ENCODE results near the gene MMS19.
"Not testable (repeated sequence)": the region's sequence is repeated elsewhere in the genome, so short reads cannot be mapped to it uniquely, and the experiment has no call there.

MMS19 gene

GRCh38 chr10:97499561-97500296, 1.5 kb upstream of the MMS19 start:
- DNase-seq = no peak

DNA sequence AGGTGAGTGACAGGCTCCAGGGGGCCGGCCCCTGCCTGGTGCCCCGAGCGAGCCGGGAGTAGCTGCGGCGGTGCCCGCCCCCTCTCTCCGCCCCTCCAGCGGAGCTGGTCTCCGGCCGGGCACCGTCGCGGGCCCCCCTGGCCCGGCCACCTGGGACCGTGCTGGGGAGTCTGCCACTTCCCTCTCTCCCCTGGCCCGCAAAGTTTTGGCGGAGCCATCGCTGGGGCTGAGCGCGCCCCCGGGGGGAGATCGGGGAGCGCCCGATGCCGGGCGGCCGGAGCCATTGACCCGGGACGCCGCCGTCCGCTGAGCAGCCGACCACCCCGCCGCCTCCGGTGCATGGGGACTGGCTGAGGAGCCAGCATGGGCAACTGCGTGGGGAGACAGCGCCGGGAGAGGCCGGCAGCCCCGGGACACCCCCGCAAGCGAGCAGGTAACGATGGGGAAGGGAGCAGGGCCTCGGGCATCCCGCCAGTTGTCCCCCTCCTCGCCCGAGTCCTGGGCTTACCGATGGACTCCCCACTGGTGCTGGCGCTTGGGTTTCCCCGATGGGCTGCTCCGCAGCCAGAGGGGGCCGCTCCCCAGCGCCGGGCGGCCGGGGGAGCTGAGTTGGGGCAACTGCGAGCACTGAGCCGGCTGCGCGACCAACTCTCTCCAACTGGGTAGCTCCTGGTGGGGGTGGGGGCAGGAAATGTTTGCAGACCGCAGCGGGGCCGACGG, 779 bp upstream of the MMS19 start, which contains the start of gene UBTD1:
Gene UBTD1, plus strand, starts transcription at position 84 of the 720 bp plus-strand sequence. Its CDS starts 280 bp downstream, at position 364.
- DNase-seq = peak; percentile 15 to 22

GRCh38 chr10:97497572-97498075, 598 bp downstream of the MMS19 start:
- DNase-seq = peak; percentile 56 to 70

GRCh38 chr10:97494863-97495506, 3.2 kb downstream of the MMS19 start:
- peak; percentile 15 to 16 for DNase-seq

- no peak for DNase-seq
Measured at GRCh38 chr10:97494151-97494550, 4.1 kb downstream of the MMS19 start.

- DNase-seq = no peak
Measured at GRCh38 chr10:97490592-97490991, 7.6 kb downstream of the MMS19 start.

DNA sequence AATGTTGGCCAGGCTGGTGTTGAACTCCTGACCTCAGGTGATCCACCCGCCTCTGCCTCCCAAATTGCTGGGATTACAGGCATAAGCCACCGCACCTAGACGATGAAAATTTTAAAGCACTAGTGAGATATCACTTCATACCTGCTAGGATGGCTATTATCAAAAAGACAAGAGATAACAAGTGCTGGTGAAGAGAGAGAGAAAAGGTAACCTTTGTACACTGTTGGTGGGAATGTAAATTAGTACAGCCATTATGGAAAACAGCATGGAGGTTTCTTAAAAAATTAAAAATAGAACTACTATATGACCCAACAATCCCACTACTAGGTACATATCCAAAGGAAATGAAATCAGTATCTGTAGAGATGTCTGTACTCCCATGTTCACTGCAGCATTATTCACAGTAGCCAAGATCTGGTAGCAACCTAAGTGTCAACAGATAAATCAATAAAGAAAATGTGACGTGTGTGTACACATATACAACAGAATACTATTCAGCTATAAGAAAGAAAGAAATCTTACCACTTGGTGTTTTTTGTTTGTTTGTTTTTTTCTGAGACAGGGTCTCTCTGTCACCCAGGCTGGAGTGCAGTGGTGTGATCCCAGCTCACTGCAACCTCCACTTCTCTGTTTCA, 12.5 kb downstream of the MMS19 start:
- DNase-seq = no peak

DNA sequence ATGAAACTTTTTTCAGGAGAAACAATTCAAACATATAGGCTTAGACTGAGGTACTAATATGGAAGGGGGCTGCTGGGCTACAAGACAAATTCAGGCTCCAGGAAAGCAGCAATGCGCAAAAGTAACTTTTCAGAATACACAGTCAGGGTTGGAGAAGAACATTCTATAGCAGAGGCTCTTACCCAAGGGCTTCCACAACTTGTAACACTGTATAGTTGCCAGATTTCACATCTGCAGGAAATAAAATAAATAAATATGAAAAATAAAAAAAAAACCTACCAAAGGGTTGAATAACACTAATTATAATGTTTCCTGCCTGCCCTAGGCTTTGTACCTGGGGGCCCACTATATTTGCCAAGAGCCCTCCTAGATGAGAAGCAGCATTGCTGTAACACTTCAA, 14.3 kb downstream of the MMS19 start:
- no peak for DNase-seq

GRCh38 chr10:97483506-97483905, 14.7 kb downstream of the MMS19 start:
- DNase-seq = no peak

DNA sequence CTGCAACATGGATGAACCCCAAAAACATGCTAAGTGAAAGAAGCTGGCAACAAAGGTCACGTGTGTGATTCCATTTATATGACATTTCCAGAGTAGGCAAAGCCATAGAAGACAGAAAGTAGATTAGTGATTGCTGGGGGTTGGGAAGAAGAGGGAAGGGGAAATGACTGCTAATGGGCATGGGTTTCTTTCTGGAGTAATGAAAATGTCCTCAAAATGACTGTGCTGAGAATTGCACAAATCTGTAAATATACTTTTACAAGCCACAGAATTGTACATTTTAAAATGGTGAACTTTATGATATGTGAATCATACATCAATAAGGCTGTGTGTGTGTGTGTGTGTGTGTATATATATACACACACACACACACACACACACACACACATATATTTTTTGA, 15.8 kb downstream of the MMS19 start:
- no peak for DNase-seq

GRCh38 chr10:97481071-97481470, 17.2 kb downstream of the MMS19 start:
- no peak for DNase-seq

DNA sequence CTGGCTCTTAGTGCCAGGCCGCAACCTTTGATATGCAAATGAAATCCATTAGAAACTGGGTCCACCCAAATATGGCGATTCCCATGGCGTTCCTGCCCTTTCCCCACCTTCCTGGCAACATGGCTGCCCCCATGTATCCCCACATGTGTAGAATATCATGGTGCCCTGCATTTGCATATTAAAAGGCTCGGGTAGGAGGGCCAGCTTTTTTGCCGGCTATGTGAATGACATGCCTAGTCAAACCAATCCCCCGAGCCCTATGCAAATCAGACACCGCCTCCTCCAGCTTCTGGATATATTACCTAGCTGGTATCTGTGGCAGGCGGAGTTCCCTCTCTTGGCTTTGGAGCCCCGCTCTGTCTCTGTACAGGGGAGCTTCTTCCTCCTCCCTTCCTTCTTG, 18.3 kb downstream of the MMS19 start:
- no peak for DNase-seq

GRCh38 chr10:97479410-97479809, 18.8 kb downstream of the MMS19 start:
- not testable (repeated sequence) for DNase-seq

DNA sequence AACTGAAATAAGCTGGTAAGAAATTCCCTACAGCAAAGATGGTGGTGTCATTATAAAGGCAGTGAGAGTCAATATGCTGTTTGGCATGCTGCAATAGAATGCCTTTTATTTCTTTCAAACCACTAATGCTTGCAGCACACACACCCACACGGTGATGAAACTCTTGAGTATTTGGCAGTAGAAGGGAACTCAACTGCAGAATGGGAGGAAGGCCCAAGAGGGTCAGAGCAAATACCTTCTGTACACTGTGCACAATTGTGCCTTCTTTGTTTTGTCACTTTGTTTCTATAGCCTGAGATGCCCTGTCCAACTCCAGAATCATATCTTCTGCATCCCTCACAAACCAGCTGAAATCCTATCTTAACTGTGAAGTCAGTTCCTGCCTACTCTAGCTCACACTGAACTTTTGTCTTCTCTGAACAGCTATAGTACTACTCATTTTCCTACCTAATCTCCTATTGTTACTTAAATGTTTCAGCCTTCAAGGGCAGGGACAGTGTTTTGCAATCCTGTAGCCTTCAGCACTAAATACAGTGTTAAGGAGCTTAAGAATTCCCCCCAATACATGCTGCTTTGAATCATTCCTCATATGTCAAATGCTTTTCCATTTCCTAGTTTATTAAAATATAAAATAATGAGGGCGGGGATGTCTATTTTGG, 22.2 kb downstream of the MMS19 start:
- DNase-seq = no peak

- DNase-seq = no peak
Measured at GRCh38 chr10:97474918-97475317, 23.3 kb downstream of the MMS19 start.

DNA sequence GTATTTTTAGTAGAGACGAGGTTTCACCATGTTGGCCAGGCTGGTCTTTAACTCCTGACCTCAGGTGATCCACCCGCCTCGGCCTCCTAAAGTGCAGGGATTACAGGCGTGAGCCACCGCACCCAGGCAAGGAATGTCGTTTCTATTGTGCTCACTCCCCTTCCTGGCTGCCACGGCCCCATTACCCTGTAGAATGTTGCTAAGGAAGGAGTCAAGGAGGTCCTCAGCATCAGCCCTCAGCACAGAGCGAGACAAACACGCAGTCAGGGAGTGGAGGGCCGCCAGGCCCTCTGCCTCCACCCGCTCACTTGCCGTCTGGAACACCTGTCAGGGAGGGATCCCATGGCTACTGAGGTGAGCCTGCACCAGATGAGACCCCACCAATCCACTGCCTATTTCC, 29.4 kb downstream of the MMS19 start:
- not testable (repeated sequence) for DNase-seq

GRCh38 chr10:97468162-97468561, 30.1 kb downstream of the MMS19 start:
- DNase-seq = no peak

DNA sequence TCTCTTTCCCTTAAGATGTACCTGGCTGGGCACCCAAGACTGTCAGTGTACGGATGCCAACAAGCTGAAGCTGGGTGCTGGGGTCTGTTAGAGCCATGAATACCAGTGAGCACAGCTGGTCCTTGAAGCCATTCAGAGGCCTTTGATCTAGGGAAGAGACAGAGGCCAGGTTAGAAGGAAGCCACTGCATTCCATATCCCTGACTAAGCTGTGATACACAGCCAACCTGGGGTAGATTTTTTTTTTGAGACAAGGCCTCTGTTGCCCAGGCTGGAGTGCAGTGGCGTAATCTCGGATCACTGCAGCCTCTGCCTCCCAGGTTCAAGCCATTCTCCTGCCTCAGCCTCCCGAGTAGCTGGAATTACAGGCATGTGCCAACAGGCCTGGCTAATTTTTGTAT, 31.5 kb downstream of the MMS19 start:
- no peak for DNase-seq

DNA sequence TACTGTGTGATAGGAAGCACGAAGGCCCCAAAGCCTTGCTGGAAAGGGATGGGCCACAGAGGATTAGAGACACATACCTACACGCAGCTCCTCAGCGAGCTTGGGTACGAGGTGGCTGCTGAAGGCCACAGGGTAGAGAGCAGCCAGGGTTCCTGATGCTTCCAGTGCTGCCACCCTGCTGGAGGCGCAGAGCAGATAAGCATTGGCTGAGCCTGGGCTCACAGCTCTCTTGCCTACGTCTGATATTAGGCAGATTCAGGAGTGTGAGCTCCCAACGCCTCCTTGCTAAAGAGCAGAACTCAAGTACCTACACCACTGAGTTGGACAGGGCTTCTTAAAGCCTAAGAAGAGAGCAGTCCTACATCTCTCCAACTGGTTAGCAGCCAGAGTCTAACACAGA, 32.2 kb downstream of the MMS19 start:
- no peak for DNase-seq

GRCh38 chr10:97464226-97464625, 34.0 kb downstream of the MMS19 start:
- no peak for DNase-seq

DNA sequence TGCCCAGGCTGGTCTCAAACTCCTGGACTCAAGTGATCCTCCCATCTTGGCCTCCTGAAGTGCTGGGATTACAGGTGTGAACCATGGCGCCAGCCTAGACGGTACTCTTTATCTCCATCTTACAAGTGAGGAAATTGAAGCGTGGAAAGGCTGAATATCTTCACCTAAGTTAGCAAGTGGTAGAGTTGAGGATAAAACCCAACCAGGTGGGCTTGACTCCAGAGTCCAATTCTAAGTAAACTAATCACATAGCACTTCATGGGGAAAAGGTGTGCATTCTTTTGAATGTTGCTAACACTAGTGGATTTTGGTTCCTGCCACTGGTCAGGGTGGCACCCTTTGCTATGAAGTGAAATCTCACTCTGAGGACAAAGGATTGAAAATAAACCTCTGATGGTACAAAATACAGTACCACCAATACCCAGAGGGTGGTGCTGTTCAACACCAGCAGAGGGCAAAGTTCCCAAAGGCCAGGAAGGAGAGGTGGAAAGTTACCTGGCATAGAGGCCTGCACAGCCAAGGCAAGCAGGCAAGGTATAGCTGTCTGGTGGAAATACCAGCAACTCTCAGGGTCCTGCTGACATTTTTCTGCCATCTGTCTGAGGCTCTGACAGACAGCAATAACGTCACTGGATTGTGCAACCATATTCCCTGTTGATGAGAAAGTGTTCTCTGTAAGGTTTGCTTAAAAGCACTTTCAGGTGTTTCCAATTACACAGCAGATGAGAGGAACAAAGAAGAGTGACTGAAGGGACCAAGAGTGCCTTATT, 34.7 kb downstream of the MMS19 start:
- DNase-seq = peak; percentile 21 to 54

GRCh38 chr10:97462309-97462708, 35.9 kb downstream of the MMS19 start:
- no peak for DNase-seq
